HG03025 (cell line): ENCODE data around the gene COL26A1.
"Not testable (repeated sequence)": the region's sequence is repeated elsewhere in the genome, so short reads cannot be mapped to it uniquely, and the experiment has no call there.

ENCODE experiments used
- ATAC-seq: cut with Tn5 transposase; IDR thresholded peaks from one replicate; pipeline ENCODE4 v1.9.1; 2021; ENCODE audit warnings: mild to moderate bottlenecking, moderate library complexity; ENCODE audit not compliant: unreplicated experiment, low FRiP score

Gene COL26A1

DNA sequence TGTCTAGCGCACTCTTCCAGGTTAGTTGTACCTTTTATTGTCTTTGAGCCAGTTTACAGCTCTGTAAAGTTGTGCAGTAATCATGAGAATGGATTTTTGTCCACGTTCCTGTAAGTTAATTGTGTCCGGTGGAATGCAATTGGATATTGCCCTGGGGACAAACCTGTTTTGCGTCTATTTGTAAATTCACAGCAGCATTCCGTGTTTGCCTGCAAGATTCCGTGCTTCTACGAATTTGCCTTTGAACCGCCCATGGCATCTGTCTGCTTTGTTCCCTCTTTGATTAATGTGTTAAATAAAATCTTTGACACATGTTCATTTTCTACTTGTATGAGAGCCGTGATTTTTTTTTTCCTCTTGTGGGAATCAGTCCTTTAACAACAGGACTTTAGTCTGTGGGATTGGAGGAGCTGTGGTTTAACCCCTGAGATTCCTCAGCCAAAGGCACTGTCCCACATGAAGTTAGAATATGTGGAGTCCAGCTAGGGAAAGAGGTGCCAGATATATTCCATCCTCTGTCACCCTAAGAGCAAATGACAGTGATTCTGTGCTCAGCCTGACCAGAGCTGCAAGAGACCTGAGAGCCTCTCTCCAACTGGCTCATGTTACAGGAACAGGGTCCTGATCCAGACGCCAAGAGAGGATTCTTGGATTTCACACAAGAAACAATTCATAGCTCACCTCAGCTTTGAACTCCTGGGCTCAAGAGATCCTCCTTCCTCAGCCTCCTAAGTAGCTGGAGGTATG lies 126.3 kb downstream of the COL26A1 start:
- ATAC-seq: no peak

DNA sequence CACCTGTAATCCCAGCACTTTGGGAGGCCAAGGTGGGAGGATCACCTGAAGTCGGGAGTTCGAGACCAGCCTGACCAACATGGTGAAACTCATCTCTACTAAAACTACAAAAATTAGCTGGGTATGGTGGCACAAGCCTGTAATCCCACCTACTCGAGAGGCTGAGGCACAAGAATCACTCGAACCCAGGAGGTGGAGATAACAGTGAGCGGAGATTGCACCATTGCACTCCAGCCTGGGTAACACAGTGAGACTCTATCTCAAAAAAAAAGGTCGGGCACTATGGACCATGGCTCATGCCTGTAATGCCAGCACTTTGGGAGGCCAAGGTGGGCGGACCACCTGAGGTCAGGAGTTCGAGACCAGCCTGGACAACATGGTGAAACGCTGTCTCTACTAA lies 127.8 kb downstream of the COL26A1 start:
- not testable (repeated sequence) for ATAC-seq

DNA sequence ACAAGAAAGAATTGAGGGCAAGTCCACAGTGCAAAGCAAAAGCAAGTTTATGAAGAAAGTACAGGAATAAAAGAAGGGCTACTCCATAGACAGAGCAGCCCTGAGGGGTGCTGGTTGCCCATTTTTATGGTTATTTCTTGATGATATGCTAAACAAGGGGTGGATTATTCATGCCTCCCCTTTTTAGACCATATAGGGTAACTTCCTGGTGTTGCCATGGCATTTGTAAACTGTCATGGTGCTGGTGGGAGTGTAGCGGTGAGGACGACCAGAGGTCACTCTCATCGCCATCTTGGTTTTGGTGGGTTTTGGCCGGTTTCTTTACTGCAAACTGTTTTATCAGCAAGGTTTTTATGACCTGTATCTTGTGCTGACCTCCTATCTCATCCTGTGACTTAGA lies 128.8 kb downstream of the COL26A1 start:
- ATAC-seq: not testable (repeated sequence)

DNA sequence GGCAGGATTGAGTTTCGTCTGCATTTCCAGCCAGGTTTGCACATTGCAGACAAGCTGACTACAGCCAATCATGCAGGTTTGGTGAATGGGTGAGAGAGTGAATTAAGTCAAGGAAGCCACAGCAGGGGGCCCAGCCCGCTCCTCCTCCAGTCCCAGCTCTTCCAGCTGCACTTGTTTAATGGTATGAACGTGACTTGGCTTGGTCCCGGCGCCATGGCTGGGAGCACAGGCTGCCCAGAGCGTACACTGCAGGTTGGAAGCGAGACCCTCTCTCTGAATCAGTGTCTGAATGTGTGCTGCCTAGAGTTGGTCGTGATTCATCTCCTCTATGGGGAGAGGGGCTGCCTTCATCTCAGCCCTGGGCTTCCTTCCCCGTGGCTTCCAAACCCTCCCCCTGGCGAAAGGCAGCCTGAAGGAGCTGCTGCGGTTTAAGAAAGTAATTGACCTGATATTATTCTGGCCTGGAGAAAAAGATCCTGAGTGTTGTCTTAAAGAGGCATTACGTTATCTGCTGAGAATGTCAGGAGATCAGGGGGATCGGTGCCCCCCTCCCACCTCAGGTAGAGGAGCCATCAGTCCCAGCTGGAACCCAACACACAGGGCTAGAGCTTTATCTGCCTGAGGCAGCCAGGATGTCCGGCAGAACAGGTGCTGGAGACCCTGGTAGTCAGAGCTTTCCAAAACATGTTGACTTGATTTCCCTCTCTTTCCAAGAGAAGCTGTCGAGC lies 132.1 kb downstream of the COL26A1 start:
- ATAC-seq: no peak

GRCh38 chr7:101496017-101496416 lies 133.3 kb downstream of the COL26A1 start:
- no peak for ATAC-seq

DNA sequence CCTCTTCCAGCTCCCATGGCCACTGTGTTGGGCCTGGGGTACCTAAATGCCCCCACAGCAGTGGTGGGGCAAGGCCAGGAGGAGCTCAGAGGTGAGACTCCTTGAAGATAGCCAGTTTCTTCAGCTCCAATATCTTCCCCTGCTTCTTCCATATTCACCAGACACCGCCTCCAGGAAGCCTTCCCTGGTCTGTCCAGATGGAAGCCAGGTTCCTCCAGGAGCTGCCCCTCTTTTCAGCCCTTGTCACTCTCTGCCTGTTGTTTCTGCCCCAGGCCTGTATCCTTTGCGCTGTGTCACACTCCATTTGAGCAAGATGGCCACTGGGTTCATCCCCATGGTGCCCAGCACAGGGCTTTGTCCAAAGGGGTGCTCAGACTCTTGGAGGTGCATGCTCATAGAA lies 138.7 kb downstream of the COL26A1 start:
- no peak for ATAC-seq

DNA sequence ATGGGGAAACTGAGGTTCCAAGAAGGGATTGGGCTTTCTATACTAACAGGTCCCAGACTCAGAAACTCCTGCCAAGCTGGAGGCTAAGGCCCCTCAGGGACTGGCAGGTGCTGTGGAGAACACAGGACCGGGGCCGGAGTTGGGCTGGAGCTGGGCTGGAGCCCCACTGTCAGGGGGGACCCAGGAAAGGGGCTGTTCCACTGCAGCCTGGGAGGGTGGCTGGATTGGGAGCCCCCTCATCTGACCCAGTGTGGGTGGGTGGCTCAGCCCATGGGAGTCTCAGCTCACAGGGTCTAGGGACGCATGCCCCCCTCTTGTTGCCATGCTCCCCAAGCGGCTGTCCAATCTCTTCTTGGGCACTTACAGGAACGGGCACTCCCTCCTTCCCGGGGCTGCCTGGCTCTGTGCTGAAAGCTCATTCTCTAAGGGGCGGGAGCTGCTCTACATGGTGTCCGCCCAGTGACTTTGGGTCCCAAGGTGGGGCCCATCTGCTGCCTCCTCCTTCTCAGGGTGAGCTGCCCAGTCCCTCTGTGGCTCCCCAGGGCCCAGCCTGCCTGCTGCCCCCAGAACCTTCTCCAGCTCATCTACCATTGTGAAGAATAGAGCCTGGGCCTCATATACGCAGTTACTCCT lies 139.9 kb downstream of the COL26A1 start:
- ATAC-seq: no peak

DNA sequence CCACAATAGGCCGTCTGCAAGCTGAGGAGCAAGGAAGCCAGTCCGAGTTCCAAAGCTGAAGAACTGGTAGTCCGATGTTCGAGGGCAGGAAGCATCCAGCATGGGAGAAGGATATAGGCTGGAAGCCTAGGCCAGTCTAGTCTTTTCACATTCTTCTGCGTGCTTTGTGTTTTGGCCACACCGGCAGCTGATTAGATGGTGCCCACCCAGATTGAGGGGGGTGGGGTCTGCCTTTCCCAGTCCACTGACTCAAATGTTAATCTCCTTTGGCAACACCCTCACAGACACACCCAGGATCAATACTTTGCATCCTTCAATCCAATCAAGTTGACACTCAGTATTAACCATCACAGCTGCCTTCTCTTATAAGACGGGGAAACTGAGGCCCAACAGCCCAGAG lies 142.8 kb downstream of the COL26A1 start:
- ATAC-seq: not testable (repeated sequence)

DNA sequence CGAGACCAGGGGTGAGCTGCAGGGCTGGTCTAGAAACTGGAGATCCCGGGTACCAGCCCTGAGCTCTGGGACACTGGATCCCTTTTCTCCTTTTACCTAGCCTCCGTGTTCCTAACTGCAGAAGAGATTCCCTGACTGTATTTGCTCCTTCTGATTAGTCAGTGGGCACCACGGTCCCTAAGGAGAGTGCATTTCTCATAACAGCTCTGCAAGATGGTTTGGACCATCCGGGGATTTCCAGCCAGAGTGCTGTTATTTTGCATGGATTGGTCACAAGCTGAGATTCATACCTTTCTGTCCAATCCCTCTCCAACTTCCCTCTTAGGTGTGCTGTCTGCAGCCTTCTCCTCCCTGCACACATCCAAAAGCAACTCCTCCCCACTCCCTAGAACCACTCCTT lies 143.9 kb downstream of the COL26A1 start:
- no peak for ATAC-seq

DNA sequence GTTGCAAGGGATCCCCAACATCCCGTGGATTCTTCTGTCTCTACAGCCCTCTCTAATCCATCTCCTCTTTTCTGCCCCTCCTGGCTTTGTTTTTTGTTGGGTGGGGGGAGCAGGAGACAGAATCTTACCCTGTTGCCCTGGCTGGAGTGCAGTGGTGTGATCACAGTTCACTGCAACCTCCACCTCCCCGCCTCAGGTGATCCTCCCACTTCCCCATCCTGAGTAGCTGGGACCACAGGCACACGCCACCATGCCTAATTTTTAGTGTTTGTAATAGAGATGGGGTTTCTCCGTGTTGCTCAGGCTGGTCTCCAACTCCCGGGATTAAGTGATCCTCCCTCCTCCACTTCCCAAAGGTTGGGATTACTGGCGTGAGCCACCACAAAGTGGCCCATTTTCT lies 144.7 kb downstream of the COL26A1 start:
- ATAC-seq: no peak

- no peak for ATAC-seq
Observed at GRCh38 chr7:101507791-101508252, 145.1 kb downstream of the COL26A1 start.

DNA sequence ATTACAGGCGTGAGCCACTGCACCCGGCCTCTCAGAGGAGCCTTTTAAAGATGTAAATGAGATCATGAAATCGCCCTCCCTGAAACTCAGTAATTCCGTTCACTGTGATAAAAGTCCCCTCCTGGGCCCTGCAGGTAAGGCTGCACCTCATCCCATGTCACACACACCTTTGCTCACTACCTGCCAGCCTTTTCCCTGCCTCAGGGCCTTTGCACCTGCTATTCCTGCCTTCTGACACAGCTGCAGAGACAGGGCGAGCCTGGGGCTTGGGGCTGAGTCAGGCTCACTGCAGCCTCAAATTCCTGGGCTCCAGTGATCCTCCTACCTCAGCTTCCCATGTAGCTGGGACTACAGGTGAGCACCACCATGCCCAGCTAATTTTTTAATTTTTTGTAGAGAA lies 147.6 kb downstream of the COL26A1 start:
- ATAC-seq: no peak

DNA sequence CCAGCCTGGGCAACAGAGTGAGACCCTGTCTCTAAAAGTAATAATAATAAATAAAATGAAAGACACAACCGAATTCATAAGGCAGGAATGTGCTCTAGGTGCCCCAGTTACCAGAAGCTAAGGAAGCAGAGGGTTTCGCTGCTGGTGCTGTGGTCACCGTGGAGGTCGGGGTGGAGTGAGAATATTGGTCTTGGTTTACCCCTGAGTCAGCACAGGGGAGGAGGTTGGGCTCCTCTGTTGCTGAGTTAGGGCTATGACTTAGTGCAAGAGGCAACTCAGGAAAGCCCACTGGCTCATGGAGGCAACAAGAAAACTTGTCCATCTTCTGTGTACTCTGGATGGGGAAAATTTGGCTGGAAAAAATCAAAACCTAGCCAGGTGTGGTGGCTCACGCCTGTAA lies 149.3 kb downstream of the COL26A1 start:
- no peak for ATAC-seq

- no peak for ATAC-seq
Observed at GRCh38 chr7:101516851-101517250, 154.2 kb downstream of the COL26A1 start.

- no peak for ATAC-seq
Observed at GRCh38 chr7:101517304-101517703, 154.6 kb downstream of the COL26A1 start.

GRCh38 chr7:101518336-101518735 lies 155.7 kb downstream of the COL26A1 start:
- no peak for ATAC-seq

DNA sequence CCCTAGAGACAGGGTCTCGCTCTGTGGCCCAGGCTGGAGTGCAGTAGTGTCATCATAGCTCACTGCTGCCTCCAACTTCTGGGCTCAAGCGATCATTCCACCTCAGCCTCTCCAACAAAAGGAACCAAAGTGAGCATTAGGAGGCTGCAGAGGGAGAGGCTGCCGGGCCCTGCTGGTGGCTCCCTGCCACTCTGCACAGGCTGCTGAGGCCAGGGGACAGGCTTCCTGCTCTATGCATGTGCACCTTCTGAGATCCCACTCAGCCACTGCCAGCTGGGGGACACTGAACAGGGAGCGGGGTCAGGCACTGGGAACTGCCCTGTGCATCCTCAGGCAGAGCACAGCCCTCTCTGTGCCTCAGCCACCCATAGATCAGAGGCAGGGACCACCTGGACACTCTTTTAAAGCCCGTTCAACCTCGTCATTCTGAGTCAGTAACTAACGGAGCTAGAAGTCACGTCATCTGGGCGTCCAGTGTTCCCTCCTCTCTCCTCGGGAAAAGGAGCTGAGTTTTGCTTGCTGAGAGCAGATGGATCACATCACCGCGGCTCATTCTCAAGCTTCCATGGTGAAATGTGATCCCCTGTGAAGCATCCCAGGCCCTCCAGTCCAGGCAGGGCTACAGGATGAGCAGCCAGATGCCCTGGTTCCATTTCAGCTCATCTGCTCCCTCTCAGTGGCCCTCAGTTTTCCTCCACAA lies 156.8 kb downstream of the COL26A1 start:
- no peak for ATAC-seq

- no peak for ATAC-seq
Observed at GRCh38 chr7:101521430-101521925, 158.8 kb downstream of the COL26A1 start.

DNA sequence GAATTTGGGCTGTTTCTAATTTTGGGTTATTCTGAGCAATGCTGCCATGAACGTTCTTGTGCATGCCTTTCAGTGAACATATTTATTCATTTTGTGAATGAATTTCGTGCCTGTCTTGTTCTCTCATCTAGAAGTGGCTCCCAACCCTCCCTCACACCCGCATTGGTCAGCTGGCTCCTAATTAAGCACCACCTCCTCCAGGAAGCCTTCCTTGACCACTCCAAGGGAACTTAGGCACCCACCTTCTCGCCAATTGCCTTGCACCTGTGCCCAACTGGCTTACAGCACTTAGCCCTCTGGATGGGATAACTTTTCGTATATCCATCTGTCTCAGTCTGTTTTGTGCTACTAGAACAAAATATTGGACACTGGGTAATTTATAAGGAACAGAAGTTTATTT lies 159.3 kb downstream of the COL26A1 start:
- no peak for ATAC-seq

GRCh38 chr7:101527844-101528667 lies 165.4 kb downstream of the COL26A1 start:
- ATAC-seq: no peak
